Measurements from ENCODE around the gene TAF8.

- TF ChIP-seq CTCF (IDR thresholded peaks at IDR 0.05), result no peak
- TF ChIP-seq POLR2A (IDR thresholded peaks at IDR 0.05; ENCODE audit: low read depth), result no peak
- no peak for TF ChIP-seq POLR2AphosphoS5 (IDR thresholded peaks at IDR 0.05)
- no peak for TF ChIP-seq EP300 (IDR thresholded peaks at IDR 0.05)
Measured at GRCh38 chr6:42099340-42100028, 49.2 kb downstream of the TAF8 start.

Measured in esophagus muscularis mucosa (tissue), 4 donors.